Activated T-cell treated with anti-CD3 and anti-CD28 coated beads, Interleukin-2, amount 50 U/mL, for 48 hours (primary cell): ENCODE results near the gene PEDS1.
"Not testable (repeated sequence)": the region's sequence is repeated elsewhere in the genome, so short reads cannot be mapped to it uniquely, and the experiment has no call there.

Source experiments
- DNase-seq, 2 experiments: peaks; one replicate each; pipeline ENCODE4 v3.0.0-alpha.2; 2020

PEDS1 gene

DNA sequence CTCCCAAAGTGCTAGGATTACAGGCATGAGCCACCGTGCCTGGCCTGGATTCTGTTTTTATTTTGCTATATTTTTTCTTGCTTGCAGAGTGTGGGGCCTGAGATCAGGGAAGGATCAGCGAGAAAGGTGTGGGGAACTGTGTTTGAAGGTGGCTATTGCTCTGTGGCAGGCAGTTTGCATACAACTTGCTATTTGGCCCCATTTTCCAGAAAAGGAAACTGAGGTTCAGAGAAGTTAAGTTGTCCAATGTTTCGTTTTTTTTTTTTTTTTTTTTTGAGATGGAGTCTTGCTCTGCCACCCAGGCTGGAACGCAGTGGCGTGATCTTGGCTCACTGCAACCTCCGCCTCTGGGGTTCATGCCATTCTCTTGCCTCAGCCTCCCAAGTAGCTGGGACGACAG is 8.0 kb upstream of the PEDS1 start:
- not testable (repeated sequence) for DNase-seq

DNA sequence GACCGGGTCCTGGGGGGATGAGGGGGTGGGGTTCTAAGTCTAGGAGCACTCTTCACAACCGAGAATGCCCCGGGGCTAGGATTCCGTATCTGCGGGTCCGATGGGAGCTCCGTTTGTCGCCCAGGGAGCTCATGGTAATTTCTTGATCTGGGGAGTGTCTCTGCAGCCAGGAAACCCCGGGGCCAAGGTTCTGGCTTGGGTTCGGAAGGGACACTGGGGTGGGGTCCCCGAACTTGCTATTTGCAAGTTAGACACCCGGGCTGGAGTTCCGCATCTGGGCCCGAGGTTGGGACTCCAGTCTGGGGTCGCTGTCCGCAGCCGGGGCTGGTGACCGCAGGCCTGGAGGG is 397 bp downstream of the PEDS1 start:
- no peak for DNase-seq

DNA sequence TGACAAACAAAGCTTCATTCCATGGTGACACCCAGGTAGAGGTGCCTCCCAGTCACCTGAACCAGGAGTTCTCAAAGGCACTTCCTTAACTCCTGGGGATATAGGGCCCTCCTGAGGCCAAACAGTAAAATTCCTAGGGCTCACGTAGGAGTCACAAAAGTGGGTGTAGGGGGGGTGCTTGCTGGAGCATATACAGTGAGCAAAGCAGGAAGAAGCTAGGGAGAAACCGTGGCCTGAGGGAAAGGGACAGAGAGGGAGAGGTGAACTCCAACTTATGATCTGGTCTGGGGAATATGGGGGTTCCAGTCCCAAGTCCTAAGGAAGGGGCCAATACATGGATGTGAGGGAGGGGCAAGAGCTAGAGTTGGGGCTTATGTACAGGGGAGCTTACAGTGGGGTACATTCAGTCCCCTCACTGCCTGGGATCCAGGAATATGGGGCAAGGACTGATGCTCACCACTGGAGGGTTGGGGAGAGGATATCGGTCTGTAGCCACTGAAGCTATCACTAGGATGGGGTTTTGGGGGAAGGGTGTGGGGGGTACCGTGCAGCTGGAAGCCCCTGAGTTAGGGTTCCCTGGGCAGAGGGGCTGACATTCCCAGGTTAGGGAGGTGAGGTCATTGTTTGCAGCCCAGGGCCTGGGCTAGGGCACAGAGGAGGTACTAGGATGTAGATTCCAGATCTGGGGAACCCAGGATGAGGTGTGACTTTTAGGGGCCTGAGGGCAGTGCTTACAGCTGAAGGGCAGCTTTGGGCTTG is 950 bp downstream of the PEDS1 start:
- DNase-seq = no peak

DNA sequence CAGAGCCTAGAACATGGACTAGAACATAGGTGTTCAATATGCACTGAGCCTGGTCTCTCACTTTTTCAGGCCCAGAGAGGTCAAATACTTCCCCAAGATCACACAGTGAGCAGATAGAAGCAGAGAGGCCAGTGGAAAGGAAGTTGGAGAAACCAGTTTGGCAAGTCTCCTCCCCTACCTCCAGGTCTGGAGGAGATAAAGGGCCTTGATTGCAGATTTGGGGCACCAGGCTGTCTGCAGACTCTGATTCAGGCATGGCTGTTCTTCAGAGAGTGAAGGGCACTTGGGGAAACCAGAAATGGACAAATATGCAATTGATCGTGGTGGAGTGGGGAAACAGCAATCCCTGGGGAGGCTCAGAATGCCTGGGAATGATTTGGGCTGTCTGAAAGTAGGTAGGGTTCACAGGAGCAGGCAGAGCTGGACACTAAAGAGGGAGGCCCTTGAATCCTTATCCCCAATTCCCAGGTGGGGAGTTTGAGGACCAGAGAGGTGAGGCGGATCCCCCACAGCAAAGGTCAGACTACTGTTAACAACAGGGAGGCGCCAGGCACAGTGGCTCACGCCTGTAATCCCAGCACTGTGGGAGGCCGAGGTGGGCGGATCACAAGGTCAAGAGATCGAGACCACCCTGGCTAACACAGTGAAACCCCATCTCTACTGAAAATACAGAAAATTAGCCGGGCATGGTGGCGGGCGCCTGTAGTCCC is 2.3 kb downstream of the PEDS1 start:
- no peak for DNase-seq

DNA sequence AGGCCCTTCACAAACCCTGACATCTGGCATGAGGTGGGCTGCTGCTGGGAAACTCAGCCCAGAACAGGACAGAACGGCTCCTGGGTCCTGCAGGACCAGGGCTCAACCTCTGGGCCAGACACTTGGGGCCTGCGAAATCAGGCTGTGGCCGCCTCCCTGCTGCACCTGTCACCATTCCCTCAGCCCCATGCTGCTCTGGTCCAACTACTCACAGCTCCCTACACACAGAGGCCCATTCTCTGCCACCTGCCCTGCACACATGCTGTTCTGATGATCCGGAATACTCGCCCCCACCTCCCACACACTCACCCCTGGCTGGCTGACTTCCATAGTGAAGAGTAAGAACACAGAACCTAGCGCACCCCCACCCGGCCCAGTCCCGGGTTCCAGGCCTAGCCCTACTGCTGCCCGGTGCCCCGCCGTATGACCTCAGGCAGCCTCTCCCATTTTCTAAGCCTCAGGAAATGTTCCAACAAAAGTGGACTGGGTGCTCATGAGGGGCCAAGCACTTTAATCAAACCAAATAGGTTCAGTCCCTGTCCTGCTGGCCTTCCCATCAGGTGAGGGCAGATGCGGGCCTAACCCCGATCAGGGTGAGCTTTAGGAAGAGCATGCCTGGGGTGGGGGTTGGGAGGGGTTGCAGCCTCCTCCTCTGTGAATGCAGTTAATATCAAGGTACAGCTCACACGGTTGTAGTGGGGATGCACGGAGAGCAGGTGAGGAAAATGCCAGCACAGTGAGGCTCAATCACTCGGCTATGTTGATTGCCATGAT is 3.9 kb downstream of the PEDS1 start:
- DNase-seq = no peak

DNA sequence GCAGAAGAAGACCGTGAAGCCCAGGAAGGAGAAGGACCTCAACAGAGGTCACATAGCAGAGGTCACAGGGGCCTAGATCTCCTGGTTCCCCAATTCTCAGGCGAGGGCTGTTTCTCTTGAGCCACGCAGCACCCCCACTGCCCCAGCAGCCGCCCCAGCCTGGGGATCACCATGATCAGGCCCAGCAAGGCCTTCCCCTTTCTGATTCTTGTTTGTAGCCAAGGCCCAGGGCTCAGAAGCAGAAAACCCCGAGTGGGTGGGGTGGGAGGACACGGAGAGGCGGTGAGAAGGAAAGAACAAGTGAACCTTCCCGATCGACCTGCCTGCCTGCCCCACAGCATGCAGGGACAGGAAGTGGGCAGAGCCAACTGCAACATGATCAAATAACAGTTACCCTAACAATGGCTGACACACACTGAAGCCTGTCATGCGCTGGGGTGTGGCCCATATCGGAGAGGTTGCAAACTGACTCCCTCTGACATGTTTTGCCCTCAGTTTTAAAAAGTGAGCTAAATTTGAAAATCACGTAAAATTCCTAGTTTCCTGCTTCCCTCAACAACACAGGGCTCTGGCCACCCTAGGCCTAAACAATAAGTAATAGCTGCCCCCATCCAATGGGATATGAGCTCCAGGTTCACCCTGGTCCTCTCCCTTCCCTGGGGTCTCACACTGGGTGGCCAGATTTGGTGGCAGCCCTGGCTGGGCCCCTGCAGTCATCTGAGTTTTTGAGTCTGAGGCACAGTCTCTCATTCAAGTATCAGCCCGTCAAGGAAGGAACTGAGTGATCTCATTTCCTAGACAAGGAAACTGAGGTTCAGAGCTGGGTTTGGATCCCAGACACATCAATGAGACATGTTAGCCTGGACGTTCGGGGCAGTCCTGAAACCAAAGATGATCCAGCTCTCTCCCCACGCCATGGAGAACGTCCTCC is 6.5 kb downstream of the PEDS1 start:
- DNase-seq = peak; percentile 79 to 80

DNA sequence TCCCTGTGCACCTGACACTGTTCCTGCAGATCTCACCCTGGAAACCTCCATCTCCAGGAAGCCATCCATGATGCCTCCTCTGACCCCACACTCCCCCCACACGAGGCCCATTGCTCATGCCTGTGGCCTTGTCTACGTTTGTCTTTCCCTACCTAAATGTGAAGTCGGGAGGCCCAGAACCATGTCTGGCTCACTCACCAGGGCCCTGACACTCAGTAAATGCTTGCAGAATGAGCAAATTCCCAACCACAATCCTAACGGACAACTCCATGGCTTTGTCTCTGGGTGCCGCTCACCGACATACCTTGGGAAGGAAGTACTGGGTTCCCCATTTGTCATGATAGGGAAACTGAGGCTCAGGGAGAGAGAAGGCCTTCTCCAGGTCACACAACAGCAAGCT is 7.3 kb downstream of the PEDS1 start:
- no peak for DNase-seq

DNA sequence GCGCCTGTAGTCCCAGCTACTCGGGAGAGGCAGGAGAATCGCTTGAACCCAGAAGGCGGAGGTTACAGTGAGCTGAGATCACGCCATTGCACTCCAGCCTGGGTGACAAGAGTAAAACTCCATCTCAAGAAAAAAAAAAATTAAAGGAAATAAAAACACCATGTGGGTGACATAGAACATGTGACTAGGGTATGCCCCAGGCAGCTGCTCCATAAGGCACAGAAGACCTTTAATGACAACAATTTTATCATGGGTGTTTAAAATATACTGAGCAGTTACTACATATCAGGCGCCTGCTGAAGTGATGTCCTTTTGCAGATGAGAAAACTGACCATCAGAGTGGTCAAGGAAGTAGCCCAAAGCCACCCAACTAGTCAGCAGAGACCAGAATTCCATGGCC is 8.0 kb downstream of the PEDS1 start:
- no peak for DNase-seq

DNA sequence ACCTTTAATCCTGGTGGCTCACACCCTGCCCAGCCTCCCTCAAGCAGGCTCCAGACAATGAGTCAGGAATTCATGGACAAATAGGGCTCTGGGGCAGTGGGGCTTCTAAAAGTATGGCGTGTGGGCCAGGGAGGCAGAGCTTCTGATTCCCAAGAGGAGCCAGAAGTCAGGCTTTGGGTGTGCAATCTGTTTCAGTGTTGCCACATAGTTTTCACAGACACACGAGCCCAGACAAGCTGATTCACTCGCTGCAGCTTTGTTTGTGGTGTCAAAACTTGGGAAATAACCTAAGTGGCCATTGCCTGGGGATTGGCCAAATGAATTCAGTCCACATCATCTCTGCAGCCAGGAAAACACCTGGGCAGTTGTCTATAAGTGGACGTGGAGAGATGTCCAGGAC is 9.2 kb downstream of the PEDS1 start:
- no peak for DNase-seq

DNA sequence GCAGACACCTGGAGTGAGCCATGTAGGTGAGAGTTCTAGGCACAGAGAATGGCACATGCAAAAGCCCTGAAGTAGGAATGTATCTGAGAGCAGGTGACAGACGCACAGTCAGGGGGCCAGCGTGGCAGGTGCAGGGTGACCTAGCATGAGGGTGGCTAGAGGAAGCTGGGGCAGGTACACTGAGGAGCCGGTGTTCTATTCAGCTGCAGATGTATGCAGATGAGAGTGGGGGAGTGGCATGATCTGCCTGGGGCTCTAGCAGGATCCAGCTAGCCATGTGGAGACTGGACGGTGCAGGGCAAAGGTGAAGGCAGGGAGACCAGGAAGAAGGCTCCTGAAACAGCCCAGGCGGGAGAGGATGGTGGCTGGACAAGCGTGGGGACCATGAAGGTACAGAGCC is 10.7 kb downstream of the PEDS1 start:
- no peak for DNase-seq

DNA sequence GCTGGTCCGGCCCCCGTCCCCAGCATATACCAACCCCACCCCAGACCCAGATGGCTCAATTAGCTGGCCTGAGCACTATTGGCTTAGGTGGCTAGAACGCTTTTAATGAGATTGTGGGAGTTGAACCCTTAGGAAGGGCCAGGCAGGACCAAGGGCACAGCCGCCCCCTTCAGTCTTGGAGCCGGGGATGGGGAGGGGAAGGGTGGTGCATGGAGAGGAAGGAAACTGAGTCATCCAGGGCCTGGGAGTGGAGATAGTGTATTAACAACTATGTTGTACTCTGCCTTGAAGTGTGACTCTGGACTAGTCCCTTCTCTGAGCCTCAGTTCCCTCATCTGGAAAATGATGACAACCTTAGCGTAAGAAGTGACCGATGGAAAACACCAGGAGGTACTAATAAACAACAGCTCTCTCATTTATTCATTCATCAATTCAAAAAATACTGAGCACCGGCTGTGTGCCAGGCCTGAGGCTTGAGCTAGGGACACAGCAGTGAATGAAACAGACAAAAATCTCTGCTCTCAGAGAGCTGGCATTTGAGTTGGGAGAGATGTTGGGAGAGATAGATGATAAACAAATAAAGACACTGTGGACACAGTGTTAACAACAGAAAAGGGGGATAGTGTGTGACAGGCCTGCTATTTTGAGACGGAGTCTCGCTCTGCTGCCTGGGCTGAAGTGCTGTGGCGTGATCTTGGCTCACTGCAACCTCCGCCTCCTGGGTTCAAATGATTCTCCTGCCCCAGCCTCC is 11.5 kb downstream of the PEDS1 start:
- no peak for DNase-seq

DNA sequence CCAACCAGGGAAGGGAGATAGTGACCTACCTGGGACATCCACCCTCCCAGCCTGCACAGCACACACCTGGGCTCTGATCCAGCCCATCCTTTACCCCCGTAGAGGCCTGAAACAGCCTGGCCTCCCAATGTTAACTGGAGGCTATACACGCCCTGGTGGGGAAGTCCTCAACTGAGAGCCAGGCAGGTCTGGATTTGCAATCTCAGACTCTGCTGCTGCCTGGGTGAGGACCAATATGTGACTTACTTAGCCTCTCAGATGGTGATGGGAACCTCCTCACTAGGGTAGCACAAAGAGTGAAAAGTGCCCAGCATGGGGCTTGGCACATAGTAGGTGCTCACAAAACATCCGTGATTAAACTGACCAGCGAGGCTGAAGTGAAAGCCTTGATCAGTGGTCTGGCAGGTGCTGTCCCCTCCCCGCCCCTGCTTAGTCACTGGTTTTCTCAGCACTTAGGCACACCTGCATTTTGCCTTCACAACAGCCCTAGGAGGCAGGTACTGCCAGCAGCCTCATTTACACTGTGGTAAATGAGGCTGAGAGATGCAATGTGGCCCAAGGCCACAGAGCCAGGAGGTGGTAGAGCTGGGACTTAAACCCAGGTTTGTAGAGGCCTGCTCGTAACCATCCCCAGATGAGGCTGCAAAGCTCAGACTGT is 12.4 kb downstream of the PEDS1 start:
- DNase-seq = no peak

DNA sequence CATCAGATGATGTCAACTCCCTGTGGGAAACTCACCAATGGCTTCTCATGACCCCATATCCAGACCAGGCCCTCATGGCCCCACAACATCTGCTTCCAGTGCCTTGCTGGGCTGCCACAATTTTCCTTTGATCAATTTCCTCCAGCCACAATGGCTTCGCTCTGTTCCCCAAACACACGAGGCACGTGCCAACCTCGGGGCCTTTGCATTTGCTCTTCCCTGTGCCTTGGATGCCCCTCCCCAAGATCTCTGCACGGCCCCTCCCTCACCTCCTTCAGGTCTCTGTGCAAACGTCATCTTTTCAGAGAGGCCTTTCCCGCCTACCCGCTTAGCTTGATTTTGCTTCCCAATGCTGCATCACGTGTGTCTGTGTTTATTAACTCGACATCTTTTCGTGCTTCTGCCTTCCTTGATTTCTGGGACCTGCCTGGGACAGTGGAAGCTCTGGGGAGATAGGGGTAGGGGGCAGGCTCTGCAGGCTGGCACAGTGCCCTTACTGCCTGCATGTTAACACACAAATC is 13.1 kb downstream of the PEDS1 start:
- no peak for DNase-seq

DNA sequence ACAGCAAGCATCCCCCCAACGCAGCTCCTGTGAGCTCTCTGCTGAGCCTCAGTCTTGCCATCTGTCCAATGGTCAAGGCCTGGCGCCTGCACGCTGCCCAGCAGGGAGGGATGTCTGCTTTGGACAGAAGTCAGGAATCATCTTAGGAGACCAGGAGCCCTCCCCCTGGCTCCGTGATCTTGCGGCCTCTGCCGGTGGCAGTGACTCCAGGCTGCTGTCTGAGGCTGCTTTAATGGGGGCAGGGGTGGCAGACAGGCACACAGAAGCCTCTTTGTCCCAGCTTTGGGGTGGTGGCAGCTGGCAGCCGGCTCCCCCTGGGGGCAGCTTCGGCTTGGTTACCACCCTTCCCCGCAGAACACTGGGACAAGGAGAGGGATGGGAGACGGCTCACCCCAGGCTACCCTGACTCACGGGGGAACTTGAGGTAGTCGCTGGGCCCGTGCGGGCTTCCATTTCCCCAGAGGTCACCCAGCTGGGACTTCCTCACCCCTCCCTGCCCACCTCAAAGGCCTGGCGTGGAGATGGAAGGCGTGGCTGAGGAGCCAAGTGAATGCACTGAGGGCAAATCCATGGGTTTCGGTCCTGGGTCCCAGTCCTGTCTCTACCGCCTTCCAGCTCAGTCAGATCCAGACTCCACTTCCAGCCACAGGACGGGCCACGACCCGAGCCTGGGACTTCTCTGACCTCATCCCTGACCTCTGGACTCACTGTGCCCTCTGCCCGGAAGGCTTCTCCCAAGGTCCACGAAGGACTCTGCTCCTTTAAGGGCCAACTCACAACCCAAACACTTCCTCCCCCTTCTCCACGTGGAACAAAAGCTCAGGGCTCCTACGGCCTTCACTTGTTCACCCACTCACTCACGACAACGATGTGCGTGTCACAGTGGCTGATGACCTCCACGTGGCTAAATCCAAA is 14.8 kb downstream of the PEDS1 start:
- DNase-seq = no peak

DNA sequence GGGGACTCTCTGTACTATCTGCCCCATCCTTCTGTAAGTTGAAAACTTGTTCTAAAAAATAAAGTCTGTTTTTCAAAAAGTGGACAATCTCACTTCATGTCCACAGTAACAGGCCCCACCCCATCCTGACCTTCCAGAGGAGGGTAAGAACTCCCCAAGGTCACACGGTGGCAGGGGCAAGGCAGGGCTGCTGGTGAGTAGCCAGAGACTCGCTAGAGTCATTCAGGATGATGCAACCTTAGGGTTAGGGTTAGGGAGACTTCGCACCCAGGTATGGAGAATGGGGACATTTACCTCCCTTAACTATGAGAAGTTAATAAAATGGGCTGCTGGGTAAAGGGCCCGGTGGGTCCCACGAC is 15.4 kb downstream of the PEDS1 start:
- DNase-seq = no peak

DNA sequence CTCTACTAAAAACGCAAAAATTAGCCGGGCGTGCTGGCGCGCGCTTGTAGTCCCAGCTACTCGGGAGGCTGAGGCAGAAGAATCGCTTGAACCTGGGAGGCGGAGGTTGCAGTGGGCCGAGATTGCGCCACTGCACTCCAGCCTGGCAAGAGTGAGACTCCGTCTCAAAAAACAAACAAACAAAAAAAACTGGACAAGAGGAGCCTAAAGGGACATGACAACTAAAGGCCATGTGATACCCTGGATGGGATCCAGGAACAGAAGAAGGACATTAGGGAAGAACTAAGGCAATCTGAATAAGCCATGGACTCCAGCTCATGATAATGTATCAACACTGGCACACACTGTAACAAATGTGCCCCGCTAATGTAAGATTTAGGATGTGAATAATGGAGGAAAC is 15.8 kb downstream of the PEDS1 start:
- DNase-seq = not testable (repeated sequence)

DNA sequence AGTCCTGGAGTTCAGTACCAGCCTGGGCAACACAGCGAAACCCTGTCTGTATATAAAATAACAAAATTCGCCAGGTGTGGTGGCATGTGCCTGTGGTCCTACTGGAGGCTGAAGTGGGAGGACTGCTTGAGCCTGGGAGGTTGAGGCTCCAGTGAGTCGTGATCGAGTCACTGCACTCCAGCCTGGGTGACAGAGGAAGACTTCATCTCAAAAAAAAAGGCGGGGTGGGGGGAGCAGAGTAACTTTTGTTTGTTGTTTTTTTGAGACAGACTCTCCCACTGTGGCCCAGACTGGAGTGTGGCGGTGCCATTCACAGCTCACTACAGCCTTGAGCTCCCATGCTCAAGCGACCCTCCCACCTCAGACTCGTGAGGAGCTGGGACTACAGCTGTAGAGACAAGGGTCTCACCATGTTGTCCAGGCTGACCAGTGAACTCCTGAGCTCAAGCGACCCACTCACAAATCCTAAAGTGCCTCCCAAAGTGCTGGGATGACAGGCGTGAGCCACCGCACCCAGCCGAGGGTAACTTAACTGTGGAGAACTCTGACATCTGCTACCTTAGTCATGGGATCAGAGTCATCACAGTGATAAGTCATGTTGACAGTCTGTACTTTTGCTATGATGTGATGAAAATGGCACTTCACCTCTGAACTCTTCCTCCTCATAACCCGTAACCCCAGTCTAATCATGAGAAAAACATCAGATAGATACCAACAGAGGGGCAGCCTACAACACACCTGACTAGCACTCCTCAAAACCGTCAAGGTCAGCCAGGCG is 16.5 kb downstream of the PEDS1 start:
- DNase-seq = no peak

DNA sequence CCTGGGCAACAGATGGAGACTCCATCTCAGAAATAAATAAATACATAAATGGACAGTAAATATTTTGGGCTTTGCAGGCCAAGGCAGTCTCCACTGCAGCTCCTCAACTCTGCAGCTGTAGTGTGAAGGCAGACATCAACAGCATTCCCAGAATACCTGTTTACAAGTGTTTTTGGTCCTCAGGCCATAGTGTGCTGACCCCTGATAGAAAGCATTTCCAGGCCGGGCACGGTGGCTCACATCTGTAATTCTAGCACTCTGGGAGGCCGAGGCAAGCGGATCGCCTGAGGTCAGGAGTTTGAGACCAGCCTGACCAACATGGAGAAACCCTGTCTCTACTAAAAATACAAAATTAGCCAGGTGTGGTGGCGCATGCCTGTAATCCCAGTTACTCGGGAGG is 18.4 kb downstream of the PEDS1 start:
- not testable (repeated sequence) for DNase-seq

DNA sequence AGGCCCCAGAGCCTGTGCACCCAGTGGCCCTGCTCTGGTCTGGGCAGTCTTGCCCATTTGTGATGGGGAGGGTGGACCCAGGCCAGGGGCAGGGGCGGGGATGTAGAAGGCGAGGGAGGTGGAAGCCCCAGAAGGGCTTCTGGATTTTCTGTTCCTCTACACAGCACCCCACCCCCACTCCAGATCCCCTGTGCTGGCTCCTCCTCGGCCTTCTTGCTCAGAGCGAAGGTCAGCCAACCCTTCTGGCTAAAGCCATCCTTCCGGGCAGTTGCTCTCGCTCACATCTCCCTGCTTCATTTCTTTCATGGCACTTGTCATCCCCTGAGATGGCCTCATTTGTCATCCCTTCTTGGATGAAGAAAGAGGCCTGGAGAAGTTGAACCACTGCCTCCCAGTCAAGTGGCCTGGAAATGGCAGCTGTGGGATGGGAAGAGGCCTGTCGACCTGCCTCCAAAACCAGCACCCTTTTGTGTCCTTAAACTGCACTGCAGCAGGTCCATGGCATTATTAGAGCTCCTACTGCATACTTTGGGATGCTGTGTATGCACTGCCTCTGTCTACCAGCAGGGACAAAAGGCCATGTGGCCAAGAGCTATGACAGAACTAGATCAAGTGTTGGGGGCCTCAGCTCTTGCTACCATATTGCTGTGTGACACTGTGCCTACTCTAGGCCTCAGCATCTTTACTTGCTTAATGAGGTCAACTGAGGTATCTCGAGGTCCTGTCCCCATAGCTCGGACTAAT is 19.9 kb downstream of the PEDS1 start:
- DNase-seq = no peak
